G401 (cell line): ENCODE measurements around the gene CDH20. TPM values are rescaled to one million over a fixed set of nuclear protein-coding genes. Genes with fewer than 3 reads are reported as not detected.

ENCODE experiments used
- DNase-seq: peaks from one replicate; pipeline ENCODE4 v3.0.0-alpha.2; 2015; ENCODE audit warnings: low spot score
- in situ Hi-C: cut with HindIII; loops from 2 replicates; pipeline ENCODE4 v1.10.0; 2016; ENCODE audit warnings: low sequenced_read_pairs, mixed read lengths
- total RNA-seq: library from RNA; depleted of rRNA; stranded (reverse); fragments of >200 nt; shearing (Covaris generic); gene quantifications from 2 replicates; pipeline ENCODE4 v1.2.3, GENCODE V29; 2014

CDH20 gene
- total RNA-seq, 1 experiment from 2014 or later, result not detected

- DNase-seq, result no peak
- in situ Hi-C loops, result no loop called here
Observed at GRCh38 chr18:61591253-61591652, 258.0 kb downstream of the CDH20 start.

- DNase-seq, result no peak
- in situ Hi-C loops, result no loop called here
Observed at GRCh38 chr18:61595615-61596251, 262.5 kb downstream of the CDH20 start.

- no peak for DNase-seq
- in situ Hi-C loops, result no loop called here
Observed at GRCh38 chr18:61596296-61596695, 263.1 kb downstream of the CDH20 start.

- in situ Hi-C loops, result no loop called here
- DNase-seq, result no peak
Observed at GRCh38 chr18:61597316-61597715, 264.1 kb downstream of the CDH20 start.

GRCh38 chr18:61600422-61600821 lies 267.2 kb downstream of the CDH20 start:
- DNase-seq, result no peak
- in situ Hi-C loops, result no loop called here

GRCh38 chr18:61602836-61603235 lies 269.6 kb downstream of the CDH20 start:
- DNase-seq, result no peak
- in situ Hi-C loops, result no loop called here
